GM18868 (cell line): Measurements from ENCODE around the gene HS3ST5.

Source experiments
- ATAC-seq: cut with Tn5 transposase; IDR thresholded peaks from one replicate; pipeline ENCODE4 v1.9.1; 2021; ENCODE audit warnings: mild to moderate bottlenecking, moderate library complexity; ENCODE audit not compliant: unreplicated experiment

HS3ST5 gene

GRCh38 chr6:114342826-114343781 lies at the start of gene HS3ST5:
Gene HS3ST5, minus strand, starts transcription at chr6:114343023. Its CDS starts 280,178 bp downstream, at chr6:114062845.
- ATAC-seq, result no peak

- no peak for ATAC-seq
These were observed 47.4 kb upstream of the HS3ST5 start for GRCh38 chr6:114390176-114390575.

GRCh38 chr6:114389111-114389510 lies 46.3 kb upstream of the HS3ST5 start:
- ATAC-seq, result no peak

- no peak for ATAC-seq
These were observed 39.6 kb upstream of the HS3ST5 start for GRCh38 chr6:114382406-114382805.

- ATAC-seq, result no peak
These were observed 35.1 kb upstream of the HS3ST5 start for GRCh38 chr6:114377881-114378280.

GRCh38 chr6:114376611-114377175 lies 33.9 kb upstream of the HS3ST5 start:
- no peak for ATAC-seq

GRCh38 chr6:114375541-114376192 lies 32.8 kb upstream of the HS3ST5 start:
- no peak for ATAC-seq

- no peak for ATAC-seq
These were observed 24.6 kb upstream of the HS3ST5 start for GRCh38 chr6:114367315-114367961.

GRCh38 chr6:114366899-114367298 lies 24.1 kb upstream of the HS3ST5 start:
- ATAC-seq, result no peak

GRCh38 chr6:114364301-114364700 lies 21.5 kb upstream of the HS3ST5 start:
- no peak for ATAC-seq

GRCh38 chr6:114362957-114363356 lies 20.1 kb upstream of the HS3ST5 start:
- ATAC-seq, result no peak

GRCh38 chr6:114362396-114362795 lies 19.6 kb upstream of the HS3ST5 start:
- no peak for ATAC-seq

- ATAC-seq, result no peak
These were observed 18.2 kb upstream of the HS3ST5 start for GRCh38 chr6:114361036-114361435.

- no peak for ATAC-seq
These were observed 12.5 kb upstream of the HS3ST5 start for GRCh38 chr6:114355300-114355699.

GRCh38 chr6:114354482-114354881 lies 11.7 kb upstream of the HS3ST5 start:
- ATAC-seq, result no peak

GRCh38 chr6:114346451-114346850 lies 3.6 kb upstream of the HS3ST5 start:
- ATAC-seq, result no peak

- no peak for ATAC-seq
These were observed 2.1 kb upstream of the HS3ST5 start for GRCh38 chr6:114344971-114345275.

- no peak for ATAC-seq
These were observed 1.6 kb upstream of the HS3ST5 start for GRCh38 chr6:114344246-114344970.

- ATAC-seq, result no peak
These were observed 940 bp upstream of the HS3ST5 start for GRCh38 chr6:114343782-114344144.

GRCh38 chr6:114342086-114342825 lies 567 bp downstream of the HS3ST5 start:
- ATAC-seq, result no peak
